ENCODE results near the gene NFIB.

Gene NFIB

GRCh38 chr9:14209399-14210345, 104.3 kb downstream of the NFIB start:
- DNase-seq, result no peak

GRCh38 chr9:14207352-14207995, 106.5 kb downstream of the NFIB start:
- DNase-seq, result no peak

- no peak for DNase-seq
Observed at GRCh38 chr9:14205463-14205862, 108.5 kb downstream of the NFIB start.

GRCh38 chr9:14203356-14204056, 110.4 kb downstream of the NFIB start:
- no peak for DNase-seq

GRCh38 chr9:14198841-14199455, 115.0 kb downstream of the NFIB start:
- DNase-seq, result no peak

GRCh38 chr9:14198047-14198840, 115.7 kb downstream of the NFIB start:
- DNase-seq, result no peak

GRCh38 chr9:14197325-14197858, 116.5 kb downstream of the NFIB start:
- DNase-seq, result no peak

GRCh38 chr9:14193328-14193990, 120.5 kb downstream of the NFIB start:
- no peak for DNase-seq

GRCh38 chr9:14192556-14192955, 121.4 kb downstream of the NFIB start:
- DNase-seq, result no peak

- no peak for DNase-seq
Observed at GRCh38 chr9:14191512-14191911, 122.4 kb downstream of the NFIB start.

GRCh38 chr9:14190240-14190639, 123.7 kb downstream of the NFIB start:
- no peak for DNase-seq

- DNase-seq, result no peak
Observed at GRCh38 chr9:14189578-14189977, 124.4 kb downstream of the NFIB start.

GRCh38 chr9:14189146-14189545, 124.8 kb downstream of the NFIB start:
- no peak for DNase-seq

- DNase-seq, result no peak
Observed at GRCh38 chr9:14188538-14188937, 125.4 kb downstream of the NFIB start.

- DNase-seq, result no peak
Observed at GRCh38 chr9:14188011-14188410, 125.9 kb downstream of the NFIB start.

- no peak for DNase-seq
Observed at GRCh38 chr9:14186096-14186495, 127.8 kb downstream of the NFIB start.

- DNase-seq, result no peak
Observed at GRCh38 chr9:14185016-14185415, 128.9 kb downstream of the NFIB start.

- no peak for DNase-seq
Observed at GRCh38 chr9:14183001-14183400, 130.9 kb downstream of the NFIB start.

- DNase-seq, result no peak
Observed at GRCh38 chr9:14180960-14181537, 132.9 kb downstream of the NFIB start.

GRCh38 chr9:14180093-14180959, 133.6 kb downstream of the NFIB start:
- no peak for DNase-seq
